CD8-positive, alpha-beta memory T cell (primary cell): ENCODE measurements around the gene BCL7A. TPM values are rescaled to one million over a fixed set of nuclear protein-coding genes. Genes with fewer than 3 reads are reported as not detected.

ENCODE experiments used
- CTCF ChIA-PET: fragments of 350-600 bp; sonication (Branson Sonifier 250); formaldehyde crosslinking; loops from one replicate; lab custom pipeline; 2021; ENCODE audit warnings: antibody characterized with exemption; lab: Charles Lee
- POLR2A ChIA-PET: fragments of 350-600 bp; sonication (Branson Sonifier 250); formaldehyde crosslinking; loops from one replicate; lab custom pipeline; 2021; ENCODE audit warnings: antibody characterized with exemption; lab: Charles Lee
- DNase-seq, 5 donors: peaks; one replicate each; pipeline versions ENCODE4 v3.0.0 to v3.0.0-alpha.2; 2020 to 2022; ENCODE audit warnings: mixed read lengths in 1 of 5
- H3K27ac ChIP-seq: one replicate; pipeline ENCODE4 v1.7.0; 2013; ENCODE audit warnings: low read depth, mild to moderate bottlenecking, low read length, moderate library complexity
- H3K27me3 ChIP-seq: 2 replicates; pipeline ENCODE4 v1.7.0; 2013; ENCODE audit warnings: low read length, mild to moderate bottlenecking; ENCODE audit not compliant: insufficient read depth, poor library complexity, severe bottlenecking
- H3K36me3 ChIP-seq: 2 replicates; pipeline ENCODE4 v1.7.0; 2013; ENCODE audit warnings: mild to moderate bottlenecking, low read length, moderate library complexity; ENCODE audit not compliant: insufficient read depth
- H3K4me1 ChIP-seq: 2 replicates; pipeline ENCODE4 v1.7.0; 2013; ENCODE audit warnings: mild to moderate bottlenecking, low read length, moderate library complexity; ENCODE audit not compliant: insufficient read depth
- H3K4me3 ChIP-seq: 2 replicates; pipeline ENCODE4 v1.7.0; 2013; ENCODE audit warnings: mild to moderate bottlenecking, low read length
- H3K9me3 ChIP-seq: 2 replicates; pipeline ENCODE4 v1.7.0; 2013; ENCODE audit warnings: mild to moderate bottlenecking, low read length
- H3K27ac Mint-ChIP-seq, 8 donors: one replicate each; pipeline ENCODE4 v1.8.0; 2020 to 2021; ENCODE audit warnings: mixed read lengths in 8 of 8, mild to moderate bottlenecking in 6 of 8, inconsistent platforms in 3 of 8, moderate library complexity in 3 of 8
- H3K27me3 Mint-ChIP-seq, 2 donors: one replicate each; pipeline ENCODE4 v1.8.0; 2020 to 2021; ENCODE audit warnings: mixed read lengths in 2 of 2, mild to moderate bottlenecking in 1 of 2, moderate library complexity in 1 of 2
- H3K36me3 Mint-ChIP-seq, 3 donors: one replicate each; pipeline ENCODE4 v1.8.0; 2020 to 2021; ENCODE audit warnings: mixed read lengths in 3 of 3, inconsistent platforms in 1 of 3, mild to moderate bottlenecking in 1 of 3
- H3K4me1 Mint-ChIP-seq, 3 donors: one replicate each; pipeline ENCODE4 v1.8.0; 2020 to 2021; ENCODE audit warnings: mixed read lengths in 3 of 3, inconsistent platforms in 1 of 3, mild to moderate bottlenecking in 1 of 3
- H3K4me3 Mint-ChIP-seq, 7 donors: one replicate each; pipeline ENCODE4 v1.8.0; 2020 to 2021; ENCODE audit warnings: mixed read lengths in 7 of 7, mild to moderate bottlenecking in 6 of 7, moderate library complexity in 4 of 7, inconsistent platforms in 2 of 7
- H3K9me3 Mint-ChIP-seq, 5 donors: one replicate each; pipeline ENCODE4 v1.8.0; 2020 to 2022; ENCODE audit warnings: mixed read lengths in 5 of 5, mild to moderate bottlenecking in 3 of 5, moderate library complexity in 2 of 5, inconsistent platforms in 1 of 5
- polyA plus RNA-seq: library from polyadenylated mRNA; unstranded; fragments of 300-500 nt; fragmentation: Illumina TruSeq; gene quantifications from one replicate; pipeline ENCODE4 v1.2.3, GENCODE V29; 2021
- total RNA-seq, 2 experiments: library from RNA; stranded (reverse); gene quantifications; one replicate each; pipeline ENCODE4 v1.2.3, GENCODE V29; 2021

The BCL7A gene
- total and polyA plus RNA-seq, 3 experiments from 2014 or later: 2.5 to 3.3 (median 3.0) TPM

DNA sequence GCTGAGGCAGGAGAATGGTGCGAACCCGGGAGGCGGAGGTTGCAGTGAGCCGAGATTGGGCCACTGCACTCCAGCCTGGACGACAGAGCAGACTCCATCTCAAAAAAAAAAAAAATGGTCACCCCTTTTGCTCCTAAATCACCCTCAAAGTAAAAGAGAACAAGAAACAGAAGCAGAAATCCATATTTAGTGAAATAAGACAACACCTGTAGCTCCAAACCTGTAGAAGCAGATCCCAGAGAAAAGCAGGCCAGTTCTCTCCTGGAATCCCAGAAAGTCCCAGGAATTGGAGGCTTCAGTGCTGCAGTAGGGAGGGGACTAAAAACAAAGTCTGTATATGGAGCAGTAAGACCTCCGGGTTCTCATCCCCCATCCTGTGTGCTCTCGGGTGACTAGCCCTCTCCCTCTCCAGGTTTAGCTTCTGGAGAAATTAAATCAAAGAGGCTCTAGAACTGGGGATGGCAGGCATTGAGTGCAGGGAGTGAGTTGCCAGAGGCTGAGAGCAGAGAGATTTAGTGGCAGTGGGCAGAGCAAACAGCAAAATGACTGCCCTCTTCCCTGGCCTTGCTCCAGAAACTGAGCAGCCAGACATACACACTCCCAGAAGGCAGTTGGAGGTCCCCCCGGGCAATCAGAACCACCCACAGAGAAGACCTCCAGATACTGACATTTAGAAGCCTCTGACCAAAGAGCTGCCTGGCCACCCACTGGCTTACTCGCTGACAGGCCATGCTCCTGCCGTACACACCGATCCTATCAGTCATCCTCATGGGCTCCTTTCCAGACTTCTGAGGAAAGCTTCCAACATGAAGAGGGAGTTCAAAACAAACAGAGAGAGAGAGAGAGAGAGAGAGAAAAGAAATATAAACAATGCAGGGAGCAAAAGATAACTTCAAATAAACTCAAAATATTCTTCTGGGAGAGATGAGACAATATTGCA is 50.6 kb downstream of the BCL7A start:
- no peaks in the 10 kb centered on the region for H3K36me3 Mint-ChIP-seq
- ChIA-PET CTCF (no interaction called here), POLR2A (no interaction called here)
- H3K4me3 Mint-ChIP-seq: peak overlapping the region in 1 of 7 donors; percentile 36
- H3K4me1 ChIP-seq: peaks cover 13% of the 10 kb centered on the region
- H3K4me3 ChIP-seq: no peak overlapping the region
- H3K36me3 ChIP-seq: no peaks in the 10 kb centered on the region
- H3K27me3 Mint-ChIP-seq: no peaks in the 10 kb centered on the region
- H3K27me3 ChIP-seq: no peaks in the 10 kb centered on the region
- DNase-seq: no peak
- H3K9me3 ChIP-seq: no peaks in the 10 kb centered on the region
- H3K27ac Mint-ChIP-seq: peak overlapping the region in 1 of 8 donors; percentile 62
- peaks cover 10 to 16% (median 12%) of the 10 kb centered on the region in 3 donors for H3K4me1 Mint-ChIP-seq
- H3K27ac ChIP-seq: no peak overlapping the region
- H3K9me3 Mint-ChIP-seq: no peaks in the 10 kb centered on the region

GRCh38 chr12:122073815-122074214 is 52.1 kb downstream of the BCL7A start:
- ChIA-PET POLR2A (no interaction called here), CTCF (interaction anchor here (0.8 kb wide), 1 partner anchor 19 kb away, joined by 4 read pairs; no protein-coding TSS in a partner anchor)
- H3K27me3 ChIP-seq: no peaks in the 10 kb centered on the region
- no peak overlapping the region for H3K27ac ChIP-seq
- DNase-seq: no peak
- peak overlapping the region in 2 of 7 donors; percentile 42 to 63 for H3K4me3 Mint-ChIP-seq
- H3K9me3 Mint-ChIP-seq: no peaks in the 10 kb centered on the region
- no peaks in the 10 kb centered on the region for H3K9me3 ChIP-seq
- H3K27ac Mint-ChIP-seq: peak overlapping the region in 3 of 8 donors; percentile 23 to 61 (median 24)
- no peaks in the 10 kb centered on the region for H3K36me3 Mint-ChIP-seq
- no peaks in the 10 kb centered on the region for H3K36me3 ChIP-seq
- H3K4me1 Mint-ChIP-seq: peaks cover 0 to 10% (median 3%) of the 10 kb centered on the region in 3 donors
- H3K27me3 Mint-ChIP-seq: no peaks in the 10 kb centered on the region
- peaks cover 4% of the 10 kb centered on the region for H3K4me1 ChIP-seq
- H3K4me3 ChIP-seq: no peak overlapping the region

GRCh38 chr12:122076743-122077495 is 55.2 kb downstream of the BCL7A start:
- H3K27me3 ChIP-seq: no peaks in the 10 kb centered on the region
- Mint-ChIP-seq H3K27ac (peak overlapping the region in 1 of 8 donors; percentile 77), H3K36me3 (peaks cover 0 to 13% (median 0%) of the 10 kb centered on the region in 3 donors), H3K4me3 (peak overlapping the region in 6 of 7 donors; percentile 20 to 87 (median 36)), H3K4me1 (peaks cover 26 to 34% (median 29%) of the 10 kb centered on the region in 3 donors), H3K27me3 (peaks cover 0 to 3% of the 10 kb centered on the region in 2 donors), H3K9me3 (peaks cover 0 to 1% (median 0%) of the 10 kb centered on the region in 5 donors)
- peaks cover 24% of the 10 kb centered on the region for H3K4me1 ChIP-seq
- ChIA-PET CTCF (interaction anchor here (1.3 to 1.8 kb wide), 2 partner anchors 22 to 46 kb away, joined by 3 to 11 read pairs; no protein-coding TSS in a partner anchor), POLR2A (no interaction called here)
- H3K4me3 ChIP-seq: no peak overlapping the region
- DNase-seq: no peak
- no peaks in the 10 kb centered on the region for H3K36me3 ChIP-seq
- no peak overlapping the region for H3K27ac ChIP-seq
- no peaks in the 10 kb centered on the region for H3K9me3 ChIP-seq

- Histone ChIP-seq H3K27me3 (no peaks in the 10 kb centered on the region), H3K9me3 (no peaks in the 10 kb centered on the region), H3K36me3 (no peaks in the 10 kb centered on the region), H3K27ac (peak within 1 kb of the TSS; percentile 84), H3K4me1 (peaks cover 38% of the 10 kb centered on the region), H3K4me3 (peak within 1 kb of the TSS; percentile 73)
- Mint-ChIP-seq H3K4me3 (peak within 1 kb of the TSS; percentile 87 to 98 (median 96)), H3K9me3 (peaks cover 0 to 1% (median 0%) of the 10 kb centered on the region in 5 donors), H3K27me3 (peaks cover 0 to 3% of the 10 kb centered on the region in 2 donors), H3K4me1 (peaks cover 40 to 49% (median 43%) of the 10 kb centered on the region in 3 donors), H3K36me3 (peaks cover 0 to 15% (median 2%) of the 10 kb centered on the region in 3 donors), H3K27ac (peak within 1 kb of the TSS; percentile 87 to 97 (median 91))
- ChIA-PET CTCF (interaction anchor here (0.6 to 4.9 kb wide), 4 partner anchors 9 to 45 kb away, joined by 3 to 35 read pairs (median 7); no protein-coding TSS in a partner anchor), POLR2A (interaction anchor here (0.5 to 1.4 kb wide), 9 partner anchors 8 to 817 kb away, joined by 3 to 9 read pairs (median 4); no protein-coding TSS in a partner anchor)
- peak; percentile 83 to 91 (median 84) for DNase-seq
Observed at GRCh38 chr12:122078141-122079032, 56.7 kb downstream of the BCL7A start, which contains the start of gene MLXIP. Gene MLXIP, plus strand, starts transcription at chr12:122078756. Its CDS starts 98 bp downstream, at chr12:122078854.

GRCh38 chr12:122079033-122079531 is 57.4 kb downstream of the BCL7A start:
- Histone ChIP-seq H3K27me3 (no peaks in the 10 kb centered on the region), H3K9me3 (no peaks in the 10 kb centered on the region), H3K4me1 (peaks cover 45% of the 10 kb centered on the region), H3K36me3 (no peaks in the 10 kb centered on the region), H3K27ac (peak overlapping the region; percentile 84), H3K4me3 (peak overlapping the region; percentile 67)
- Mint-ChIP-seq H3K4me3 (peak overlapping the region; percentile 87 to 98 (median 96)), H3K27ac (peak overlapping the region; percentile 82 to 97 (median 91)), H3K36me3 (peaks cover 0 to 21% (median 6%) of the 10 kb centered on the region in 3 donors), H3K9me3 (peaks cover 0 to 1% (median 0%) of the 10 kb centered on the region in 5 donors), H3K27me3 (peaks cover 0 to 3% of the 10 kb centered on the region in 2 donors), H3K4me1 (peaks cover 46 to 56% (median 49%) of the 10 kb centered on the region in 3 donors)
- ChIA-PET POLR2A (interaction anchor here (0.6 to 1.4 kb wide), 7 partner anchors 10 to 816 kb away, joined by 3 to 9 read pairs (median 4); no protein-coding TSS in a partner anchor), CTCF (interaction anchor here (0.7 to 4.9 kb wide), 3 partner anchors 10 to 44 kb away, joined by 3 to 35 read pairs (median 3); no protein-coding TSS in a partner anchor)
- DNase-seq: peak in 2 of 5 donors; percentile 17 to 61

DNA sequence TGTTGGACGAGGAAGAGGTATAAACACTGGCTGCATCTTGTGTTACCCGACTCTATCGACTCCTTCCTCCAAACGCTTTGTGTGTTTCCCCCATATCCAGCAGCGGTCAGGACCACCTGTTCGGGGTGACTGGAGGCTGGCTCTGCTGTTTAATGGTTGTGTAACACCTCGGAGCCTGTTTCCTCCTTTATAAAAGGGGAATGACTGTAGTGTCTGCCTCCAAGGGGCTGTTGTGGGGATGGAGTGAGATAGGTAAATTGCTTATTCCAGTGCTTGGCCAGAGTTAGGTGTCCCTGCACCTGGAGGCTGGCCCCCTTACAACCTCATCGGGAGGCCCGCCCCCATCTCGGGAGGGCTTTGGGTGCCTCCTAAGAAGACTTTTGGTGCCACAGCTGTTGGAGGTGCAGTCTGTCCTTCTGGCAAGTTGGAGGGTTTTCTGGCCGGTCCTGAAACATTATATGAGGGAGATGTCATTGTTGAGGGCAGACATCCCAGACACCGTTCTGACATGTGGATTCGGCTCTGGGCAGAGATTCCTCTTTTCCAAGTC is 57.9 kb downstream of the BCL7A start:
- Mint-ChIP-seq H3K9me3 (peaks cover 0 to 1% (median 0%) of the 10 kb centered on the region in 5 donors), H3K36me3 (peaks cover 0 to 24% (median 7%) of the 10 kb centered on the region in 3 donors), H3K4me1 (peaks cover 50 to 60% (median 51%) of the 10 kb centered on the region in 3 donors), H3K4me3 (peak overlapping the region; percentile 87 to 98 (median 96)), H3K27me3 (peaks cover 0 to 3% of the 10 kb centered on the region in 2 donors), H3K27ac (peak overlapping the region; percentile 82 to 97 (median 91))
- Histone ChIP-seq H3K27me3 (no peaks in the 10 kb centered on the region), H3K27ac (peak overlapping the region; percentile 84), H3K4me1 (peaks cover 48% of the 10 kb centered on the region), H3K36me3 (no peaks in the 10 kb centered on the region), H3K4me3 (peak overlapping the region; percentile 67), H3K9me3 (no peaks in the 10 kb centered on the region)
- POLR2A ChIA-PET: interaction anchor here (0.6 kb wide), 2 partner anchors 31 to 333 kb away, joined by 3 to 5 read pairs; no protein-coding TSS in a partner anchor
- CTCF ChIA-PET: interaction anchor here (1.3 to 4.9 kb wide), 2 partner anchors 10 to 44 kb away, joined by 3 to 35 read pairs; no protein-coding TSS in a partner anchor
- peak in 2 of 5 donors; percentile 26 to 48 for DNase-seq
